HG03175 (cell line): ENCODE data around the gene BABAM2.

Experiments
- ATAC-seq: cut with Tn5 transposase; IDR thresholded peaks from one replicate; pipeline ENCODE4 v1.9.1; 2021; ENCODE audit warnings: mild to moderate bottlenecking, moderate library complexity; ENCODE audit not compliant: unreplicated experiment

Gene BABAM2

DNA sequence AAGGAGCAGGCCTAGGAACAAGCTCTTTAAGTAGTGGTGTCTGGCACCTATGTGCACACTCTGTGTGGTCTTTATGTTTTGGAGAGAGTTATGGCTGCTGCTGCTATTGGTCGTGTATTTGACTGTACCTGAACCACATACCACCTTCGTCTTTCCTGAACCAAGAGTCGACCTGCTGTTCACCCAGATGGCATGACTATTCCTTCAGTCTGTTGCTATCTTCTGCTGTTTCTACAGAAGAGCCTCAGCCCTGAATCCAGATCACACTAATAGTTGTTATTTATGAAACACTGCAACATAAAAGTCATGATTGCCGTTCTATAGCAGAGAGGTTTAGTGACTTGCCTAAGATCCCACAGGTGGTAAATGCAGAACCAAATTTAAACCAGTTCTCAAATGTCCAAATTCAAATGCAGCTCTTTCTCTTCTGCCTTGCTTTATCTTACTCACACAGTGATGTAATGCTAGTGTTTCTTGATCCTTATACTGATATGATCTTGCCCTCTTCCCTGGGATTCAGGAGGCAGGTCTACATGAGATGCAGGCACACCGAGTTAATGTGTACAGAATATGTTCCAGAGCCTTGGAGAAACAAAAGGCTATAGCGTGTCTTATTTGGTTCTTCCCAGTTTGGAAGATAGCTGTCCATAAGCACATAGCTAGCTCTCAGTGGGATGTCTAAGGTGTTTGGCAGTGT, 380.1 kb downstream of the BABAM2 start:
- no peak for ATAC-seq

DNA sequence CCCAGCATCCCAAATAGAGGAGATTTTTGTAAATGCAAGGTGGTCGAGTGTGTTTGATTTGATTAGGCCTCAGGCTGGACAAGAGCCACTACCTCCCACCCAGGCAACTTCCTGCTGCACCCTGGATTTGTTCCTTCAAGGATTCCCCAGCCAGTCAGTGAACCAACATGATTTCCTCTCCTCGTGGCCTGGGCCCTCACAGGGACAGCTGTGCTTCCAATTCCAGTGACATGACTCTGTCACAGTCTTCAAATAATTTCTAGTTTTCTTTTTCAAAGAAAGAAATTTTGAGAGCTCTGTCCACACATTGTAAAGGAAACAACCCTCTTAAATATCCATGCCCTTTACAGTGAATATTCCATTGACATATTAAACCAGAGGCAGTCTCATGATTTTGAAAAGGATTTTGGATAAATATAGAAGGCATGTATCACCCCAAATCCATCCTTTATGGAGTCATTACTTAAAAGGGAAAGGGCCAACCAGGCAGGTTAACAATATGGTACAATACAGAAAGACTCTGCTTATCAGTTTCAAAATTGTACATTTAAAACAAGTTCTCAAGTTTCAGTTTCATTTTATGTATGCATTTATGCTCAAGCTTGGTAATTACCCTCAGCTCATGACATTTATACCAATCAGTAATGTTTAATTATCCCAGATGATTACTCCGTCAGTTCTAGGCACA, 380.8 kb downstream of the BABAM2 start:
- no peak for ATAC-seq

DNA sequence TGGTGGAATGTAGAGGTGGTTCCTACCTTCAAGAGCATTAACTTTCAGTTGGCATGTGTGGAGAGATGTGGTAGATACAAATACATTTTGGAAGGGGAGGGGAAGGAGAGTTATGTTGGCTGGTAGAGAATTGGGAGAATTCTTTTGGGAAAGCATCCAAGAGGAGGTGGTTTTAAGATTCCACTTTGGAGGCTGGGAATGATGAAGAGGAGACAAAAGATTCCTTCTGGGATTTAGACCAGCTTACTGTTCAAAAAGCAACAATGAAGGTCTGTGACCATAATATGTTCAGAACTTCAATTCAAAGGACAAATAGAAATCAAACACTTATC, 381.4 kb downstream of the BABAM2 start:
- ATAC-seq, result no peak

DNA sequence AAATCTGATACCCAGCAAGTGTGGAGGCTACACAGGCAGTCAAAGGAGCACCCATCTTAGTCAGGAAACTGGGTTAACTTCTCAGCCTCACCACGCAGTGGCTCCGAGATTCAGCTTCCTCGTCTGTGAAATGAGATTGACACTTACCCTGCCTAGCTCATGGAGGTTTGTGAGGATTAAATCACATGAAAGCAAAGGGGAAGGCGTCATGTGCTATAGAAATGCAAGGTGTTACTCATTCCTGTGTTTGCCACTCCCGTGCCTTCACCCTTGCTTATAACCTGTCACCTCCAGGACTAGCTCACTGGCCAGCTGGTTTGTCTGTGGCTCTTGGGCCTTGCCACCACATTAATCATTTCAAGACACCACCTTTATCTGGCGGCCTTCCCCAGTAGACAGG, 383.2 kb downstream of the BABAM2 start:
- peak; percentile 50 for ATAC-seq

DNA sequence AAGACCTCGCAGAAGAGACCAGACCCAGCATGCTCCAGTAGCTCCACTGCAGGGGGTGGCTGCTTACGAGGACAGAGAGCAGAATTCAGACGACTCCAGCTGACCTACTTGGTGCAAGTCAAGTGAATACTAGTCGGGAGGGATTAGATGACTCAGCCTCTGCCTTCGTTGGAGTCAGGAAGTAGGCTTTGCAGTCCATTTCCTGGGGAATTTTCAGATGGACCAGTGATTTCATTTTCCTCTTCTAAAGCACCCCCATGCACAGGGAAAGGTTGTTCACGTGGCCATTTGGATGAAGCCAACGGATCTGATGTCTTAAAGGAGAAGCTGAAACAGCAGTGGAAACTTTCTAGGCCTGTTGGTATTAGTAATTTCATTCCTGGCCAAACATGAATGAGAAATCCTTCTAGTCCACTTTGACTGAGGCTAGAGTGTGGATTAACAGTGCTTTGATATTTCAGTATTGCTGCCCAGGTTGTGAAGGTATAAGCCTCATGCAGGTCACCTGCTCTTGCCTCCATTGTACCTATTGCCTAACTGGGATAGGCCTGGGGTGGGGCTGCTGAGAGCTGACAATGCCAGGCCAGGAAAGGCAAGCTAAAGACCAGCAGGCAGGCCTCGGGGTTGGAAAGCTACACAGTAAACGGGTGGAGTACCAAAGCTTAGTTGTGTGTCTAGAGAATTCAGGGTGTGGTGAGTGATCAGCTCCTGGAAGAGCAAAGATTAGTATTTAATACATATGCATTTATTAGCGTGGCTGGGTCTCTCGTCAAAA, 384.6 kb downstream of the BABAM2 start:
- no peak for ATAC-seq

DNA sequence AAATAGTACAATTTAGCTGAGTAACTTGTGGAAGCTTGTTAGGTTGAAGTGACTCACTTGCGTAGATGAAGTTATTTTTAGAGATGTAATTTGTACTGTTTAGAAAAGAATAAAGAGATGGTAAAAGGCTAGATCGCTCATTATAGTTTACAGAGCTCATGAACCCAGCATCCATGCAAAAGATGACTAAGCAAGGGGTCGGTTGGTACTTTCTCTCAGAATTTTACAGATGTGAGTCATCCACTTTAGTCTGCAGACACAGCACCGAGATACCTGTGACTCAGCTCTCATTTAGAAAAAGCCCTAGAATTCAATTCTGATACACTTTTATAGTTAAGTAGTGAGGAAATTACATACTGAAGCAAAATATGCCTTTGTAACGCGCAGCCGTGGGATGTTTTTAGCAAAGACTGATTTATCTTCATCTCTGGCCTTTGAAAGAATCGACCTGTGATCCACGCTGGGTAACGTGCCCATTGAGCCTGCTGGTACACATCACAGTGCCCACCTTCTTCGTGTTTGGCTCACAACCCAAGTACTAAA, 385.6 kb downstream of the BABAM2 start:
- ATAC-seq, result no peak

DNA sequence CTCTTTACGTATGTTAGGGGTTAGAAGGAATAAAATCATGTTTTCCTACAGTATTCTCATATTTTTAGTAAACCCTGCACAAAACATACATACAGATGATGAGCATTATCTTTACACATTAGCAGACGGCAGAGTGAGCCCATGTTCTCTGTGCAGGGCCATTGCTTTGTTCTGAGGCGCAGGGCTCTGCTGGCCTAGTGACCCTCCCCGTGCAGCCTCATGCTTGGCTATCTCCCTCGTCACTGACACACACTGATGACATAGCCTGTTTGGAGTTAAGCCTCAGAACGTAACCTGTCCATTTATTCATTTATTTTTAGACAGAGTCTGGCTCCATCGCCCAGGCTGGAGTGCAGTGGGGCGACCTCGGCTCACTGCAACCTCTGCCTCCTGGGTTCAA, 386.3 kb downstream of the BABAM2 start:
- no peak for ATAC-seq

DNA sequence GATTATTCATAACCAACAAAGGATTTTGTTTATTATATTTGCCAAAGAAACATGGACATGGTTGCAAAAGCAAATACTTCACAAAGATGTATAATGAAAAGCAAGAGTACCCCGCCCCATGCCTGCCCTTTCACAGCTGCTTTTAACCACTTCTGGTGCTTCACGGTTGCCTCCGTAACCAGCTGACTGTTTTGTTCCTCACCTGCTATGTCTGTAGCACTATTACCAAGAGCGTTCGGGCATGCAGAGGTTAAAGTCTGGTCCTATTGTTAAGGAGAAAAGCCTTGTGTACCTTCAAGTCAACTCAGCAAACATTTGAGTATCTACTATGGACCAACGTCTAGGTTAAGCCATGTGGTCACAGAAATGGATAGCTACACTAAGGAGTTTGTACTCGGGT, 386.9 kb downstream of the BABAM2 start:
- no peak for ATAC-seq

DNA sequence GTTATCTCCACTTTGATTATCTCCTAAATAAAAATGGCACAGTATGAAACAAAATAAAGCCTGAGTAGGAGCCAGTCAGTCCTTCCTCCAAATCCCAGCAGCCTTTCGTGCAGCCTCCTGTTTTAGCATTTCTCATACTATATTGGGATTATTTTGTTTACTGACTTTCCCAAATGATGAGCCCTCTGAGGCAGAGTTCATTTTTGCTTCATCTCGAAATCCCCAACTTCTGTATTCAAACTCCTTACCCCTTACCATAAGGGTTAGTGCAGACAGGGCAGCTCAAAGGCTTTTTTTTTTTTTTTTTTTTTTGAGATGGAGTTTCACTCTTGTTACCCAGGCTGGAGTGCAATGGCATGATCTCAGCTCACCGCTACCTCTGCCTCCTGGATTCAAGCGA, 388.8 kb downstream of the BABAM2 start:
- ATAC-seq, result no peak

DNA sequence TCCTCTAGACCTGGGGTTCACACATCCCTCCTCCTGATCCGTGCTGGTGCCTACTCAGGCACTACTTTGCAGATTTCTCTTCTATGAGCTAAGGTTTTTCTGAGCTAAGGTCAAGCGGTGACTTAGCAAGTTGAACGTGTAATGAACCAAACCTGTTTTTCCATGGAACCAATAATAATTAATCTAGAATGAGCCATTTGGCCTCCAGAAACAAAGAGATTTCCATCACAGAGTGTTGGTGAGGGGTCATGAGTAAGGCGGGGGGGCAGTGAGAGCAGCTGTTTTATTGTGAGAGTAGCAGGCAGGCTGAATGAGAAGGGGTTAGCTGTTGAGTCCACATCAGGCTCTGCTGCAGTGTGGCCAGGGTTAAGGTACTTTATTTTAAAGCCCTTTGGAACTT, 390.1 kb downstream of the BABAM2 start:
- ATAC-seq, result no peak

DNA sequence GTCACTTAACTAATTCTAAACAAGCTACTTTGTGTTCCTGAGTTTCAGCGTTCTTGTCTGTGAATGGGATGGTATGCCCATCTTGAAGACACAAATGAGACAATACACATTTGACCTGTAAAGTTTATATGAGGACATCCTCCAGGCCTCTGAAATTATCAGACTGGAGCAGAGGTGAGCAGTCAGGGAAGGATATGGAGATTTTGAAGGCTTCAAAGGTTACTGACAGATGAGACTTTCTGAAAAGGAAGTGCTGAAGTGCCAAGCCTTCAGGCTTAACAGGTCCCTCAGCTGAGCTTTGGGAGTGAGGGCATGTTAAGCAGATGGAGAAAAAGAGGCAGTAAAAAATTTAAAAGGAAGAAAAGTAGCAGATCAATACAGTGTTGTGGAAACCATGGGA, 391.2 kb downstream of the BABAM2 start:
- ATAC-seq, result no peak

DNA sequence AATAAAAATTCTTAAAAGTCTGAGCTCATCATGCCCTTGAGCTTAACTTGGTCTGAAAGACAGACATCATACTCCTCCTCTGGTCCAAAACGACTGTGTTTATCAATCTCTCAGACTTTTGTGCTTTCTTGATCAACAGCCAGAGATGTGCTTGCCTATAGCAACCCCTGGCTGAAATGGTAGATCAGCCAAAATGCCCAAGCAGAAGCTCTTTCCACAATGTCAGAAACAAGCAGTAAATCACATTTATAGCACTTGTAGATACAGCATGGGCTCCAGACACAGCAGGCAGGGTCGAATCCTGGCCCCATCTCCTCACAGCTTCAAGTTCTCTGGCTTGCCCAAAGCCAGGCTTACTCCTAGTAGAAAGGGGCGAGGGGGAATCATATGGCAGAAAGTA, 391.7 kb downstream of the BABAM2 start:
- no peak for ATAC-seq

DNA sequence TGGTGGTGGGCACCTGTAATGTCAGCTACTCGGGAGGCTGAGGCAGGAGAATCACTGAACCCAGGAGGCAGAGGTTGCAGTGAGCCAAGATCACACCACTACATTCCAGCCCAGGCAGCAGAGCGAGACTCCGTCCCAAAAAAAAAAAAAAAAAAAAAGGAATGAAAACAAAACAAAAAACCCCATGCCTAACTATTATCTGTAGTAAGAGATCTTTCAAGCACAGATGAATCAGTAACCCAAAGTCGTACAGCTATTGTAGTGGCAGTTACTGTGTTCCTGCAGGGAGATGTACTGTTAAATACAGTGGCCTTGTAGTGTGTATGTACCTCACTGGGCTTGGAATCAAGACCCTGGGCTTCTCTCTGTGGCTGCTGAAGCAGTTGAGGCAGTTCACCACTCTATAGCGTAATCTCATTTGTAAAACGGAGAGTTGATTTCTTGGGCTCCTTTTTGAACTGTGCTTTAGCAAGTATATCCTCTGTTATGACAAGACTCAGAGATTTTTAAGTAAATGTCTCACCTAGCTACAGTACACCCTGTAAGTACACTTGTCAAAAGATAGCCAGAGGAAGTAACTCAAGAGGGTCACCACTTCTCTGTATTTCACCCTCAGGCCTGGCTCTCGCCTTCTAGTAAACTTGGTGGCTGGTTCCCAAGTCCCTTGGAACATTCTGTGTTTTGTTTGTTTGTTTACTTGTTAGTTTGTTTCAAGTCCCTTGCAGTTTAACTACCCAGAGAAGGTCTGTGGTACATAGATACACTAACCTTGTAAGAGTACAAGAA, 392.5 kb downstream of the BABAM2 start:
- no peak for ATAC-seq

DNA sequence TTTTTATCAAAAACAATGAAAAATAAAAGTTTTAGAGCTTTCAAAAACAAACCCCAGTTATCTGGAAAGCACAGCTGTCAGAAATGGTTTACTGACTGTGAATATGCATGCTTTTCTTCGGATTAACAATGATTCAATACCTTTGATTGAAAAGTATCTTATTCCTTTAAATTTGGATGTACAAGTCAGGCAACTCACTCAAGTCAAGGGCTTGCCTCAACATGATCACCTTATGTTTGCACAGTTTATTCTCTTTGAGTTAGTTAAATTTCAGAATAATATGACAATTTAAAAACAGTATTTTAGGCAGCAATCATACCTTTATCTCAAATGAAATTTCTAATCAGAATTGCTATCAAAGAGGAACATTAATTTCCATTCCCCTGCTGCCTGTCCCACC, 393.3 kb downstream of the BABAM2 start:
- no peak for ATAC-seq

DNA sequence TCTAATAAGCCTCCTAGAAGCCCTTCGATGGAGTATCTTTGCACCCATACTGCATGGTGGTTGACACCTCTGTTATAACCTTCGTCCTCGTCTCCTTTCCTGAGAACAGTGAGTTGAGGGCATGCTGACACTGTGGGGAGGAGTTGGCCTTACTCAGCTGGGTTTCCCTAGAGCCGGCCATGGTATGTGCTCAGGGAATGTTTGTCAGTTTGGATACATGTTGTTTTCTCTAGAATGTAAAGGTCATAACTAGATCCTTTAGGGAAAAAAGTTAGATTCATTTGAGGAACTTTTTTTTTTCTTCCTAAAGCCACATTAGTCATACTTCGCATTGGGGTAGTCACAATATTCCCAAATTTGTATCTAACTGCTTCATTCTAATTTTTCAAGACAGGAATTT, 396.1 kb downstream of the BABAM2 start:
- ATAC-seq, result no peak

DNA sequence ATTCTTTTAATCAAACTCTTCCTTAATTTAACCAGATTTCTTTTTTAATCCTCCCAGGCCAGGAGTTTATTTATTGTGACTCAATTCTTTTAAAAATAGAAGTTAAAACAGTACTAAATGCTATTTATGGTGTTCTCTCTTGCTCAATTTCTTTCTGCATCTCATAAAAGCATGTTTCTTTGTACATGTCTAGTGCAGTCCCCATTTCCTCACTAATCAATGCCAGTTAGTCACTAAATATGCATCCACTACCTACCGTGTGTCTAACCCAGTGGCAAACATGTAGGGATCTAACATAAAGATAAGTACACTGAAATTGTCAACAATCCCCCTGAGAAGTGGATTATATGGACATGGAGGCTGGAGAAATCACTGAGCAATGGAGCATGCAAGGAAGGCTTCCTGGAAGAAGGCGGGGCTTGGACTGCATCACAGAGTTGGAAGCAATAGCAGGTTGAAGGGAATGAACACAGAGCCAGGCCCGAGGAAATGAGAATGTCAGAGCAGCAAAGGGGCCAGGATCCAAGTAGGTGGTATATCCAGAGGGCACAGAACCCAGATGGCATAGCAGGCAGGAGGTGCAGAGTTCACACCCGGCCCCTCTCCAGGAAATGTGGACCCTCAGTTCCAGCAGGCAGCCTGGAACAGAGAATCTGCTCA, 396.9 kb downstream of the BABAM2 start:
- ATAC-seq, result no peak

DNA sequence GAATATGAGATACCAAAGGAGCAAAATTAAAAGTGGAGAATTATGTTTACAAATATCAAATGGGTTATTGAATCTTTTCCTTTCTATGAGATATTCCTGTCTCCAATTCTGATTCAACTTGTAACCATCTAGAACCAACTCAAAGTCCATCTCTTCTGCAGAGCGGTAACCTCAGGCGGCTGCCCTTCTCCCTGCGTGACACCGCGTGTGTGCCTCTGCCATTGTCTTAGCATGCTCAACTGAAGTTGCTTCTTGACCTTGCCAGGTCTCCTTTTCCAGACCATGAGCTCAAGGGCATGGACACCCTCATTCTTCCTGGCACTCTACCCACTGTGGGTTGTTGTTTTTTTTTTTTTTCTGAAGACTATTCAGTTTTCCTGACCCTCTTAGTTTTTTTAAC, 398.1 kb downstream of the BABAM2 start:
- no peak for ATAC-seq

DNA sequence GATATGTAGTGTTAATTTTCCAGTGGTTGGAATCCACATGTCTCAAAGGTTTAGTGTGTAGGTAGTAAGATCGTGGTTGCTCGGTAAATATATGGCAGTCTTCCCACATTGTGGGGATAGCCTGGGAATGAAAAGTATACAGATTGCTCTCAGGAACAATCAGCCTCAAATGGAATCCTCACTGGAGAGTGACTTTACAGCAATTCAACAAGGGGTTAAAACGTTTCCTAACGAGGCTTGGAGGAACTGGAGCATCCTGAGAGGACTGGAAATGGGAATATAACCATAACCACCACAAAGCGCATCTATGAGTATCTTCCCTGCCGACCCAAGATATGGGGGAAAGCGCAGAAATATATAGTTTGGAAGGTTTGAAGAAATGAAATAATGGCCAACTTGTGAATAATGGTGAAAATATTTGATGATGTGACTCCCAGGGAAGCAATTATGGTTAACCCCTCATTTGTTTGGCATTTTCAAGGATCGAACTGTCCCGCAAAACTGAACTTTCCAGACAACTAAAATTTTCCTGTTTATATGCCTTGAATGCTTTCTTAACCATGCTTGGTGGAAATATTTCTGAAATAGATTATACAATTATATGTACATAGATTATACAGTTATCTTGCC, 401.4 kb downstream of the BABAM2 start:
- ATAC-seq, result no peak

DNA sequence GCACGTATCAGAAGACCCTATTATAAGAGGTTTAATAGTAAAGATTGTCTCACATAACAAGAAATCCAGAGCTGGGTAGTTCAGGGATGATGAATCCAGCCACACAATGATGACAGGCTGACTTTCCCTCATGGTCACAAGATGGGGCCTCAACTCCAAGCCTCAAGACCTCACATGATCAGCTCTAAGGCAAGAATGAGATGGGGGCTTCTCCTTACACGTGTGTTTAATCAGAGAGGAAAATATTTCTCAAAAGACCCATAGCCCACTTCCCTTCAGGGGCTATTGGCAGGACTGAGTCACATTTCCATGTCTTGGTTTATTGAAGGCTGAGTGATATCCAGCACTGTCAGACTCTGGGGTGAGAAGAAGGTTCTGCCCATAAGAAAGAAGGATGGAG, 402.0 kb downstream of the BABAM2 start:
- ATAC-seq, result no peak

DNA sequence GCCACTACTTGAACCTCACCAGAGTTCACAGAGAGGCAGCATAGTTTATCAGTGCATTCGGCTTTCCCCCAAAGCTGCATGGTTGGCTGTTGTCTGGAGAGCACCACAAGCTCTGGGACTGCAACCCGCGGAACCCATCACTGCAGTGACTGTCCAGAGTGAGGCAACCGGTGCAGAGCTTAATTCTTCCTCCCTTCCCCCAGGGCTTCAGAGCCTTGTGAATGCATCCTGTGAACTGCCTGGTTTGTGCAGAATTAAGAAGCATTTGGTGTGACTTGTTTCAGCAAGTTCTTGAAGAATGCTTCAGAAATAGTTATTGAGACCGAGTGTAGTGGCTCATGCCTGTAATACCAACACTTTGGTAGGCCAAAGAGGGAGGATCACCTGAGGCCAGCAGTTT, 402.9 kb downstream of the BABAM2 start:
- no peak for ATAC-seq
